GM18907 (cell line): ENCODE data around the gene RIMS4.
"Not testable (repeated sequence)": the region's sequence is repeated elsewhere in the genome, so short reads cannot be mapped to it uniquely, and the experiment has no call there.

ENCODE experiments used
- ATAC-seq: cut with Tn5 transposase; IDR thresholded peaks from one replicate; pipeline ENCODE4 v1.9.1; 2021; ENCODE audit warnings: mild to moderate bottlenecking, moderate library complexity; ENCODE audit not compliant: unreplicated experiment

RIMS4 gene

DNA sequence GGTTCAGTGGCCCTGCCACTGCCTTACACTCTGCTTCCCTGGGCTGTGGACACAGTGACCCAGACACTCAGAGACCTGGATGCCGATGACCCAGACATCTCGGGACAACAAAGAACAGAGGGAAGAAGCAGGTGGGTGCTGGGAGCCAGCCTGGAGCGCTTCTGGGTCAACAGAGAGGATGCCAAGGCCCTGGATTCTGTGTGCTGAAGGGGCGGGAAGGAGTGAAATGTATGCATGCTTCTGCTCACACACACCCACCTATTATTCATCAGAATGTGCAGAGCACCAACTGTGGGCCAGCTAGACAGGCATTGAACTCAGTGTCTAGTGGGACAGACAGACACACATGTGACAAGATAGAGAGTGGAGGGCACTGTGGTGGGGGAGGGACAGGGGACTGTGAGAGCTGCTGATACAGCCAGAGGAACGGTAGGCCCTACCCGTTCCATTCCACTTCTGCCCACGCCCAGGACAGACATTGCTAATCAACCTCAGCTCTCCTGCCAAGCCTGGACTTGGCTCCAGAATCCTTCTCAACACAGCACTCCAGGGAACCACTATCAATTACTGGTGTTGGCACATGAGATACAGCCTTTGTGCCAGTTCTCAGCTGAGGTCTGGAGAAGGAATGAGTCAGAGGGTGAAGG, 44.5 kb downstream of the RIMS4 start:
- ATAC-seq = no peak

GRCh38 chr20:44765091-44765490, 45.3 kb downstream of the RIMS4 start:
- ATAC-seq = no peak

- not testable (repeated sequence) for ATAC-seq
These were observed 46.5 kb downstream of the RIMS4 start for GRCh38 chr20:44763798-44764197.

GRCh38 chr20:44762466-44763140, 47.7 kb downstream of the RIMS4 start:
- ATAC-seq = no peak

GRCh38 chr20:44761423-44761822, 48.9 kb downstream of the RIMS4 start:
- no peak for ATAC-seq

DNA sequence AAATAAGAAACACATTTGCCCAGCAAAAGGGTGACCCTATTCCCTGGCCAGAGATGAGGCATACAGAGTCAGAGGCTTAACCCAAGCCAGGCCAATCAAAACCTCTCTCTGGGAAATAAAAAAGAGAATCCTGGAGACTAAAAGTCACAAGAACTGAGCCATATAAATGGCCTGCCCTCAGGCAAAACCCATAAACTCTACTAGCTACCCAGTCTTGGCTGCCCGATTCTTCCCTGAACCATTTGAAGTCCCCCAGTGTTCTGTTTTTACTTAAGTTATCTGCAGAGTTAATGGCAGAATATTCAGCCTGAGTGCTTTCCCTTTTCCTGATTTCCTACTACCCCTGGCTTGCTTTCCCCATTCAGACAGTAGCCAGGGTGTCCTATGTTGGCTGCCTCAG, 50.8 kb downstream of the RIMS4 start:
- no peak for ATAC-seq

- no peak for ATAC-seq
These were observed 51.9 kb downstream of the RIMS4 start for GRCh38 chr20:44758247-44759101.

DNA sequence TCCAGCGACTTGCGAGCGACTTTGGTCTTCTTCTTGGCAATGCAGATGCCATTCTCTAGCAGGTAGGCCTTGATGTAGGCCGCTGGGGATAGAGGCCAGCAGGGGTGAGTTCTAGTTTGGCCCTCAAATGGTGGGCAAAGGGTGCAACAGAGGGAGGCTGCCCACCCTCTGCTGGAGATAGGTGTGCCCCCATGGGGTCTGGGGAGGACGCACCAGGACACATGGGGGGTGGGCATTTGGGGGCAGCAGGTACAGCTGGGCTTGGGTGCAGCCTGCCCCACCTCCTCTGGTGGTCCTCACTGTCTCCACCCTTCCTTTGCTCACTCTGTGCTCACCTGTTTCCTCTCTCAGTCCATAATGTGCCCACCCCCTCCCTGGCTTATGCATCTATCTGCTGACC, 53.4 kb downstream of the RIMS4 start:
- no peak for ATAC-seq

- ATAC-seq = no peak
These were observed 54.2 kb downstream of the RIMS4 start for GRCh38 chr20:44756011-44756688.

DNA sequence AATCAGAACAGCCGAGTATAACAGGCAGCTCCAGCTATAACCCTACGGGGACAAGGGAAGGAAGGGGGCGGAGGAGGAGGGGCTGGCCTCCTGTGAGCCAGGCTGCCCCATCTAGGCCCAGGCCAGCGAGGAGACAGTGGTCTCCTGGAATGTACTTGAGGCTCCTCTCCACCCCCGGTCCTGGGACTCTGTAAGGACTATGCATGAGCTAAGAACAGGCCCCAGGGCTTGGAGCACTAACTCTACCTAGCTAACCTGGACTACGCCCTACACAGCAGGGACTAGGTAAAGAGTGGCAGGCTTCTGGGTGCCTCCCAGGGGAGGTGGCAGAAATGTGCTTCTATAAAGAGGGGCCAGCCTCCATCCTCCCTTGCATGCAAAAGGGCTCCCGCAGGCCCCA, 55.8 kb downstream of the RIMS4 start:
- ATAC-seq = no peak

DNA sequence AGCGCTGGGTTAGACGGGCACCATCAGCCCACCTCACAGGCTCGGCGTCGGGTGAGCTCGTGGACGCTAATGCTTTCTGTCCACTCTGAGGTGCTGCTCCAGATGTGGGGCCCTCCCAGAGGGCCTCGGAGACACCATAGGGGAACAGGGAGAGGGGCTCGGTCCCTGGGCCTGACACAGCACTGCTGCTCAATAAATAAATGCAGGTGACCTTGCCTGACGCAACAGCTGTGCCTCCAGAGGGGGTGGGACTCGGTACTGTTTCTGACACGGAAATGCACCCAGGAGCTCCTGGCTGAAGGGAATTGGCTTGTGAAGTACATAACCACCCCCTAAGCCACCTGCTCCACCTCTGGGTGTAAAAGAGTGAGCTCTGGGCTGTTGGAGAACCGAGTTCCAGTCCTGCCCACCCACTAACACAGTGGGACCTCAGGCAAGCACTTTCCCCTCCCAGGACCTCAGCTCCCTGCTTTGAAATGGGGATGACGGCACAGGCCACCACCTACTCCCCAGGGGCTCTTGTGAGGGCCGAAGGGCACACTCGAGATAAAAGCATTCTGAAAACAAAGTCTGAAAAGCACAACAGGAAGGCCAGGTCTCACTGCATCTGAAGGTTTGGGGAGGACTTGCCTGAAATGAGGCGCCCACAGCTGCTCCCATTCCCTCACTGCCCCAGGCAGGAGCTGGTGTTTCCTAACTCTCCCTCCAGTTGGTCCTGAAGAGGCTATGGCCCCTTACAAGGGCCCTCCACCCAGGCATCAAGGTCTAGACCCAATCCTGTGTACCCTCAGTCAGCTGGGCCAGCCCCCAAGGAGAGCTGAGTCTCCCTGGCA, 58.0 kb downstream of the RIMS4 start:
- no peak for ATAC-seq

DNA sequence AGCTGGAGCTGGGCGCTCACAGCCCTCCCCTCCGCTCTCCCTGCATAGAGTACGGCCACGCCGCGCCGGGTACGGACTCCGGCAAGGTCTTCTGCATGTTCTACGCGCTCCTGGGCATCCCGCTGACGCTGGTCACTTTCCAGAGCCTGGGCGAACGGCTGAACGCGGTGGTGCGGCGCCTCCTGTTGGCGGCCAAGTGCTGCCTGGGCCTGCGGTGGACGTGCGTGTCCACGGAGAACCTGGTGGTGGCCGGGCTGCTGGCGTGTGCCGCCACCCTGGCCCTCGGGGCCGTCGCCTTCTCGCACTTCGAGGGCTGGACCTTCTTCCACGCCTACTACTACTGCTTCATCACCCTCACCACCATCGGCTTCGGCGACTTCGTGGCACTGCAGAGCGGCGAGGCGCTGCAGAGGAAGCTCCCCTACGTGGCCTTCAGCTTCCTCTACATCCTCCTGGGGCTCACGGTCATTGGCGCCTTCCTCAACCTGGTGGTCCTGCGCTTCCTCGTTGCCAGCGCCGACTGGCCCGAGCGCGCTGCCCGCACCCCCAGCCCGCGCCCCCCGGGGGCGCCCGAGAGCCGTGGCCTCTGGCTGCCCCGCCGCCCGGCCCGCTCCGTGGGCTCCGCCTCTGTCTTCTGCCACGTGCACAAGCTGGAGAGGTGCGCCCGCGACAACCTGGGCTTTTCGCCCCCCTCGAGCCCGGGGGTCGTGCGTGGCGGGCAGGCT, 60.1 kb downstream of the RIMS4 start:
- no peak for ATAC-seq

GRCh38 chr20:44748005-44748370, 62.4 kb downstream of the RIMS4 start:
- ATAC-seq = no peak

- ATAC-seq = no peak
These were observed 63.0 kb downstream of the RIMS4 start for GRCh38 chr20:44747166-44748004.

- ATAC-seq = no peak
These were observed 63.8 kb downstream of the RIMS4 start for GRCh38 chr20:44746367-44747165.

GRCh38 chr20:44745598-44746366, 64.6 kb downstream of the RIMS4 start, which contains the start of gene KCNK15:
Gene KCNK15, plus strand, starts transcription at chr20:44745865. Its CDS starts 46 bp downstream, at chr20:44745911.
- no peak for ATAC-seq

GRCh38 chr20:44745122-44745597, 65.2 kb downstream of the RIMS4 start:
- no peak for ATAC-seq
